ENCODE measurements around the gene CELSR1.

The CELSR1 gene

GRCh38 chr22:46437671-46438440, 99.6 kb downstream of the CELSR1 start:
- no peak for TF ChIP-seq CTCF (IDR thresholded peaks at IDR 0.05; ENCODE audit: insufficient read depth, missing control alignments)
- DNase-seq (ENCODE audit: insufficient read length, low spot score) (no peak), FAIRE-seq (no peak)

GRCh38 chr22:46436595-46437175, 100.7 kb downstream of the CELSR1 start:
- FAIRE-seq (no peak), DNase-seq (ENCODE audit: insufficient read length, low spot score) (no peak)
- no peak for TF ChIP-seq CTCF (IDR thresholded peaks at IDR 0.05; ENCODE audit: insufficient read depth, missing control alignments)

- no peak for DNase-seq (ENCODE audit: insufficient read length, low spot score)
These were observed 104.1 kb downstream of the CELSR1 start for GRCh38 chr22:46433318-46433717.

GRCh38 chr22:46432164-46433068, 105.0 kb downstream of the CELSR1 start:
- no peak for FAIRE-seq
- no peak for TF ChIP-seq CTCF (IDR thresholded peaks at IDR 0.05; ENCODE audit: insufficient read depth, missing control alignments)
- no peak for DNase-seq (ENCODE audit: insufficient read length, low spot score)

More at GRCh38 chr22:46433318-46433717, 104.1 kb downstream of the CELSR1 start:
- FAIRE-seq: no peak
- TF ChIP-seq CTCF (IDR thresholded peaks at IDR 0.05; ENCODE audit: insufficient read depth, missing control alignments): no peak

- DNase-seq (ENCODE audit: insufficient read length, low spot score) (no peak), FAIRE-seq (no peak)
- no peak for TF ChIP-seq CTCF (IDR thresholded peaks at IDR 0.05; ENCODE audit: insufficient read depth, missing control alignments)
These were observed 106.2 kb downstream of the CELSR1 start for GRCh38 chr22:46430961-46431838.

- no peak for FAIRE-seq
- TF ChIP-seq CTCF (IDR thresholded peaks at IDR 0.05; ENCODE audit: insufficient read depth, missing control alignments): no peak
- no peak for DNase-seq (ENCODE audit: insufficient read length, low spot score)
These were observed 108.0 kb downstream of the CELSR1 start for GRCh38 chr22:46429325-46429853.
